A673 (cell line): ENCODE results near the gene TMEM215. TPM values are rescaled to one million over a fixed set of nuclear protein-coding genes. Genes with fewer than 3 reads are reported as not detected.
"Not testable (repeated sequence)": the region's sequence is repeated elsewhere in the genome, so short reads cannot be mapped to it uniquely, and the experiment has no call there.

Source experiments
- BruUV-seq: library from RNA; stranded (reverse); fragments of 400-500 nt; replicated peaks from 2 replicates; lab custom pipeline; 2021; lab: Mats Ljungman, UMichigan
- CTCF ChIA-PET: fragments of 300-600 bp; sonication (Branson Sonifier 250); formaldehyde crosslinking; loops from one replicate; lab custom pipeline; 2022; ENCODE audit warnings: antibody characterized with exemption; lab: Charles Lee
- POLR2A ChIA-PET: fragments of 300-600 bp; sonication (Branson Sonifier 250); formaldehyde crosslinking; loops from one replicate; lab custom pipeline; 2022; ENCODE audit warnings: antibody characterized with exemption; ENCODE audit not compliant: low non-redundant PET; lab: Charles Lee
- DNase-seq: peaks from one replicate; pipeline ENCODE4 v3.0.0-alpha.2; 2015; ENCODE audit warnings: low spot score
- H3K27ac ChIP-seq: fragments of 200-600 bp; sonication (generic); 2 replicates; pipeline ENCODE4 v1.5.1; 2016; ENCODE audit warnings: mixed run types, low read depth, mild to moderate bottlenecking, mixed read lengths, antibody characterized with exemption, low read length; ENCODE audit not compliant: poor library complexity, severe bottlenecking
- H3K27me3 ChIP-seq: fragments of 200-600 bp; sonication (generic); replicated peaks from 2 replicates; pipeline ENCODE4 v1.6.1; 2017; ENCODE audit warnings: mixed run types, low read depth, mild to moderate bottlenecking, mixed read lengths, antibody characterized with exemption, low read length; ENCODE audit not compliant: insufficient read depth, poor library complexity
- H3K36me3 ChIP-seq: fragments of 200-600 bp; sonication (generic); 2 replicates; pipeline ENCODE4 v1.6.1; 2016; ENCODE audit warnings: mixed run types, mild to moderate bottlenecking, mixed read lengths, antibody characterized with exemption, low read length; ENCODE audit not compliant: insufficient read depth, poor library complexity, severe bottlenecking
- H3K4me1 ChIP-seq: fragments of 200-600 bp; sonication (generic); 2 replicates; pipeline ENCODE4 v1.6.1; 2017; ENCODE audit warnings: mixed run types, mild to moderate bottlenecking, mixed read lengths, antibody characterized with exemption, low read length; ENCODE audit not compliant: insufficient read depth, poor library complexity, severe bottlenecking
- H3K4me3 ChIP-seq: fragments of 200-600 bp; sonication (generic); 2 replicates; pipeline ENCODE4 v1.5.1; 2016; ENCODE audit warnings: low read depth, mixed run types, mild to moderate bottlenecking, mixed read lengths, low read length; ENCODE audit not compliant: poor library complexity, severe bottlenecking
- H3K9me3 ChIP-seq: fragments of 200-600 bp; sonication (generic); 2 replicates; pipeline ENCODE4 v1.6.1; 2016; ENCODE audit warnings: mixed run types, low read depth, mild to moderate bottlenecking, mixed read lengths, antibody characterized with exemption, low read length; ENCODE audit not compliant: poor library complexity, severe bottlenecking
- CTCF ChIP-seq: fragments of 300-800, 200-600 bp; sonication (generic); conservative IDR thresholded peaks from 2 replicates; pipeline ENCODE4 v1.5.1; 2017; ENCODE audit warnings: low read depth, mild to moderate bottlenecking, antibody characterized with exemption, low read length, moderate library complexity, mixed read lengths
- EZH2 ChIP-seq: fragments of 200-600 bp; sonication (generic); IDR thresholded peaks from 2 replicates; pipeline ENCODE4 v1.6.1; 2017; ENCODE audit warnings: borderline replicate concordance, low read depth, mild to moderate bottlenecking, mixed read lengths, antibody characterized with exemption, low read length; ENCODE audit not compliant: poor library complexity, severe bottlenecking
- intact Hi-C: fragments of 100-400 bp; cut with micrococcal nuclease; formaldehyde crosslinking; loops from one replicate; pipeline ENCODE4 v1.10.0; 2022; ENCODE audit not compliant: unreplicated experiment
- total RNA-seq: library from RNA; stranded (reverse); gene quantifications from 2 replicates; pipeline ENCODE4 v1.2.3, GENCODE V29; 2021

TMEM215 gene
- total RNA-seq, 1 experiment from 2014 or later, result not detected

GRCh38 chr9:32787816-32788215 is 4.5 kb downstream of the TMEM215 start:
- no peaks in the 10 kb centered on the region for H3K36me3 ChIP-seq
- peaks cover 65% of the 10 kb centered on the region for H3K27me3 ChIP-seq
- H3K4me3 ChIP-seq, result no peak overlapping the region
- no peak for TF ChIP-seq CTCF
- no peak for TF ChIP-seq EZH2
- DNase-seq, result no peak
- H3K4me1 ChIP-seq, result no peaks in the 10 kb centered on the region
- H3K9me3 ChIP-seq, result no peaks in the 10 kb centered on the region
- no peak overlapping the region for H3K27ac ChIP-seq
- ChIA-PET CTCF (no interaction called here), POLR2A (no interaction called here)
- intact Hi-C loops, result no loop called here
- no TSS peak for BruUV-seq

- H3K27ac ChIP-seq, intact Hi-C loops, BruUV-seq, DNase-seq, H3K27me3 ChIP-seq, CTCF ChIA-PET, H3K36me3 ChIP-seq, H3K9me3 ChIP-seq, H3K4me1 ChIP-seq, H3K4me3 ChIP-seq, POLR2A ChIA-PET: not testable (repeated sequence)
These were observed 12.7 kb downstream of the TMEM215 start for GRCh38 chr9:32796015-32796414.

- DNase-seq, result no peak
- intact Hi-C loops, result no loop called here
- no TSS peak for BruUV-seq
- H3K27ac ChIP-seq, result no peak overlapping the region
- H3K4me3 ChIP-seq, result no peak overlapping the region
- CTCF ChIA-PET, result no interaction called here
- no peaks in the 10 kb centered on the region for H3K36me3 ChIP-seq
- no peaks in the 10 kb centered on the region for H3K9me3 ChIP-seq
- no peak for TF ChIP-seq EZH2
- TF ChIP-seq CTCF, result no peak
- no peaks in the 10 kb centered on the region for H3K4me1 ChIP-seq
- POLR2A ChIA-PET, result no interaction called here
- no peaks in the 10 kb centered on the region for H3K27me3 ChIP-seq
These were observed 18.2 kb downstream of the TMEM215 start for GRCh38 chr9:32801530-32801929.

- Histone ChIP-seq H3K4me1 (no peaks in the 10 kb centered on the region), H3K36me3 (no peaks in the 10 kb centered on the region), H3K9me3 (peaks cover 7% of the 10 kb centered on the region), H3K27me3 (no peaks in the 10 kb centered on the region), H3K4me3 (no peak overlapping the region), H3K27ac (no peak overlapping the region)
- POLR2A ChIA-PET, result no interaction called here
- no TSS peak for BruUV-seq
- no peak for DNase-seq
- CTCF ChIA-PET, result no interaction called here
- no peak for TF ChIP-seq CTCF
- no peak for TF ChIP-seq EZH2
- intact Hi-C loops, result no loop called here
These were observed 23.9 kb downstream of the TMEM215 start for GRCh38 chr9:32807217-32807616.
